Frontal cortex (tissue), 4 donors: Measurements from ENCODE around the gene DLD. TPM values are rescaled to one million over a fixed set of nuclear protein-coding genes. Genes with fewer than 3 reads are reported as not detected.
"Not testable (repeated sequence)": the region's sequence is repeated elsewhere in the genome, so short reads cannot be mapped to it uniquely, and the experiment has no call there.

Experiments
- DNase-seq, 2 donors: peaks; one replicate each; pipeline ENCODE4 v3.0.0; 2012; ENCODE audit warnings: low spot score in 2 of 2
- FAIRE-seq: peaks from 2 replicates; lab custom pipeline; 2012; peaks lifted over from hg19 to GRCh38; lab: Jason Lieb, UNC
- total RNA-seq: library from RNA; depleted of rRNA; stranded (reverse); fragments of >200 nt; gene quantifications from one replicate; pipeline ENCODE4 v1.2.3, GENCODE V29; 2014
- donor health status: control.
- donor health status: control.
- donor health status: control.

DLD gene
- total RNA-seq, 1 donor from 2014 or later = 54.6 TPM

DNA sequence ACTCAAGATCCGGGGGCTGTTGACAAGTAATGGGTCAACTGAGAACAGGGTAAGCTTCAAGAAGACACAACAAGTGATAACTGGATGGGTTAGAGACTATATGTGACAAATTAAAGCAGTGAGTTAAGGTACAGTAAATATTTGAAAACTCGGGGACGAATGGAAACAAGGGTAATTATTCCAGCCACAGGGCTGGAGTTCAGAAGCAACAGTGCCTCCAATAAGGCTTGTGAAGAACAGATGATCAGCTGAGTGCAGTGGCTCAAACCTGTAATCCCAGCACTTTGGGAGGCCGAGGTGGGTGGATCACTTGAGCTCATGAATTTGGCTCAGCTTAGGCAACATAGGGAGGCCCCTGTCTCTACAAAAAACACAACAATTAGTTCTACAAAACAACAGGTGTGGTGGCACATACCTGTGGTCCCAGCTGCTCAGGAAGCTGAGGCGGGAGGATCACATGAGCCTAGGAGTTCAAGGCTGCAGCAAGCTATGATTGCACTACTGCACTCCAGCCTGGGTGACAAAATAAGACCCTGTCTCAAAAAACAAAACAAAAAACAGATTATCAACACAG, 20.5 kb upstream of the DLD start:
- DNase-seq (no peak), FAIRE-seq (no peak)

DNA sequence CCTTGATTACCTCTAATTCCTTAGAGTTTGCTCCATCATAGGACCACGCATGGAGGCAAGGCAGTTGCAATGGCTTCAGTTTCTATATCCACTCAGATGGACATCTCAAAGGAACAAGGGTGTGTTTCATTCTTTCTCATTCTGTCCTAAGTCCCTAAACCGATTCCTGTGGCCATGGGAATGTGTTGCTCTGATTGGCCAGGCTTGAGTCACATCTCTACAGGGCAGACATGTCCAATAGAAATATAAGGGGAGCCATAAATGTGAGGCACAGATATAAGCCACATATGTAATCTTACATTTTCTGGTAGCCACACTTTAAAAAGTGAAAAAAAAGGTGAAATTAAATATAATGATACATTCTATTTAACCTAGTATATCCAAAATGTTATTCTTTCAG, 16.9 kb upstream of the DLD start:
- no peak for FAIRE-seq
- no peak for DNase-seq

GRCh38 chr7:107874605-107875446, 16.2 kb upstream of the DLD start:
- FAIRE-seq (no peak), DNase-seq (peak in 1 of 2 donors; percentile 46)

DNA sequence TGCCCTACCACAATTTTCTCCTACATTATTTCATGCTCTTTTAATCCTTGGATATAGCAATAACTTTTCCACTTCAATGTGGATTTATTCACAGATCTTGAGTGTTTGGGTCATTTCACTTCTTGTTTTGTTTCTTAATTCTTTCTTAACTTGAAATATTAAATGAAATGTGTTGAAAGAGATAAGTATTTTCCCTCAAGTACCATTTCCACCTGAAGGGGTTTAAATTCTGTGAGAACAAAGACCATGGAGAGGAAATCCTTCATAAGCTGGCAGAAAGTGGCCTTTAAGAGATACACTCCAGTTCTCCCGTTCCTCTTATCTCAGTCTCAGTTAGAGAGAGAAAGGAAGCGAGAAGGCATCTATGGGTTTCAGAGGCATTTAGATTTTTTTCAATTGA, 14.1 kb upstream of the DLD start:
- FAIRE-seq = no peak

GRCh38 chr7:107877731-107878382, 13.1 kb upstream of the DLD start:
- FAIRE-seq = no peak
- DNase-seq = no peak

More for the DNA sequence above, 14.1 kb upstream of the DLD start:
- DNase-seq = no peak

- DNase-seq = no peak
- FAIRE-seq = no peak
These were observed 12.3 kb upstream of the DLD start for GRCh38 chr7:107878636-107879035.

GRCh38 chr7:107879400-107880035, 11.5 kb upstream of the DLD start:
- DNase-seq (peak in 1 of 2 donors; percentile 50), FAIRE-seq (peak; percentile 10)

- FAIRE-seq = no peak
- DNase-seq = no peak
These were observed 8.2 kb upstream of the DLD start for GRCh38 chr7:107882766-107883165.

- no peak for FAIRE-seq
- DNase-seq = no peak
These were observed 6.7 kb upstream of the DLD start for GRCh38 chr7:107884066-107884818.

- not testable (repeated sequence) for DNase-seq, FAIRE-seq
These were observed 3.2 kb upstream of the DLD start for GRCh38 chr7:107887827-107888226.

DNA sequence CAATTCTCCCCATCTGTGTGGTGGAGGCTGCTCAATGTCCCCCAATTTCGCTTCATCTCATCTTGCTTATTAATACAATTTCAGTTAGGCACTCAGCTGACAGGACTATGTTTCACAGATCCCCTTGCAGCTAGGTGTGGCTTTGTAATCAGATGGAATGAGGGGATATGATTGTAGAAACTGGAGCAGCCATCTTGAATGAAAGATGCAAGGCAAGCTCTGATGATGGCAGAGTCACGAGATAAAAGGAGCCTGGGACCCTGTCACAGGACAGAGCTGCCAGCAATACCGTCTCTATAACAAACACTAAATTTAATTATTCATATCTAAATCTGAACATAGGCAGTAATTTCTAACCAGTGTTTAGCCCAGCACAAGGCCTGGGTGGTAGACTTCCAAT, 991 bp upstream of the DLD start:
- DNase-seq = no peak
- FAIRE-seq = no peak

DNA sequence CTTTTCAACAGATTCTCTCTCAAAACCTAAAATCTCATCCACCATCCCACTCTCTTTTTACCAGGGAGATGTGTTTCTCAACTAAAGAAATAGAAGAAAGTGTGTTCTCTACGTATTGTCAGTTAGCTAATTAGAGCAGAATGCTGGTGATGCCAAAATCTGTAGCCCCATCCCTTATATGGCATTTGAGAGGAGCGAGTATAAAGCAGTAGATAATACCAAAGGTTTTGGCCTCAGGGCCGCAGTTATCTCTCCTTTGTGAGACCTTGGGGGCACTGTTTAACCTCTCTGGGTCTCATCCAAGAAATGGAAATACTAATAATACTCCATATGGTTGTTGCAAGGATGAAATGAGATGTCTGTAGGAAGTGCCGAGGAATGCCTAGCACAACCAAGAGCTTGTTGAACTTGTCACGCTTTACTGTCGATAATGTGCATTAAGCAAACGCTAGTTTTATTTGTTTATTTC, 456 bp upstream of the DLD start:
- FAIRE-seq (no peak), DNase-seq (peak; percentile 33)

DNA sequence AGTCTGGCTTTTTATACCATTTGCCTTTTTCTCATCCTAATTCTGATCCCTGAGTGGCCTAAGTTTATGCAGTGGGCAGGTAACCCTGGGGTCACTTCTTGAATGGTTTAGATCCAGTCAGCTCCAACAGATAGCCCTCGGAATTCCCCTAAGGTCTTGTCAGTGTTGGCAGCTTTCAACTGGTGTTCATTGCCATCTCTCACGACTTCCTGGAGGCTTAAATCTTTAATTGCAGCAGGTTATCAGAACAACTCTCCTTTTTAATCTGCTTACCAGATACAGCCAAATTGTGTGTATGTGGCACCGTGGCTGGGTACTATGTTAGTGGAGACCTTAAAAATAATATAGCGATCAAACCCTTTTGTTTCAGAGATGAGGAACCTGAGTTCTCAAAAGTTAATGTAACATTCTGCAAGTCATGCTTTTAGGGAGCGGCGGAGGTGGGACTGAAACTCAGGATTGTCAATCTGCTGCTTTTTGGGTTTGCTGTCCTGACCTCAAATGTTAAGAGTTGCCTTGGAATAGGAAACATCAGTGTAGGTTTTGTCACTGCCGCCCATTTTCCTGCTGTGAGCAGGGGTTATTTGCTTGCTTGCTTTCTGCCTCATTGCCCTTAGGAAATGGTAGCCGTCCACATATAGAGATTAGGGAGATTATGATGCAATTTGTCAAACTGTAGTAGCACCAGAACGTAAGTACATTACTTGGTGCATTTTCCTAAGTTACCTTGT, 818 bp downstream of the DLD start:
- DNase-seq (no peak), FAIRE-seq (no peak)

DNA sequence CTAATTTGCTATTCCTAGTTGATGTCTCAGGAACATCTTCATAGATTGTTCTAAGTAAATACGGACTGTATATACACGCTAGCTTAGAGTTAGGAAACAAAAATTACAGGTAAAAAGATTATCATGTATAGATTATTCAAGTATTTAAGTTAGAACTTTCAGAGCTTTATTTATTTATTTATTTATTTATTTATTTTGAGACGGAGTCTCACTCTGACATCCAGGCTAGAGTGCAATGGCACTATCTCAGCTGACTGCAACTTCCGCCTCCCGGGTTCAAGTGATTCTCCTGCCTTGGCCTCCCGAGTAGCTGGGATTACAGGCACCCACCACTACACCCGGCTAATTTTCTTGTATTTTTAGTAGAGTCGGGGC, 1.4 kb downstream of the DLD start:
- not testable (repeated sequence) for DNase-seq, FAIRE-seq

GRCh38 chr7:107898997-107899594, 8.1 kb downstream of the DLD start:
- peak; percentile 37 for FAIRE-seq
- no peak for DNase-seq

GRCh38 chr7:107900496-107901015, 9.6 kb downstream of the DLD start:
- FAIRE-seq (no peak), DNase-seq (no peak)

DNA sequence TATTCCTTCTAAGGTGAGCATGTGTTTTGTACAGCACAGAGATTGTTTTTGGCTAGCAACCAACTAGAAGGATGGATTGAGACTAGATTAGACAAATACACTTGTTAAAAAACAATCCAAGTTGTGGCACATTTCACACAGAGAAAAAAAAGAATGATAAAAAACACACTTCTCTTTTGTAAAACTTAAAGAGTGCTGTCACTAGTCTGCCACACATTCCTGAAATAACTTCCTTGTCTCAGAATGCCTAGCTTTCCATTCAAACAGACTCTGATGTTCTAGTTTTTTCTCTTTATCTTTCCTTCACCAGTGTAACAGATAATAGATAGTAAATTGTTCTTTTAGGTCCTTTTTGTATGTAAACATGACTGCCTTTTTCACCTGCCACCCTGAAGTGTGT, 11.4 kb downstream of the DLD start:
- no peak for FAIRE-seq
- DNase-seq = no peak

- DNase-seq = no peak
These were observed 16.8 kb downstream of the DLD start for GRCh38 chr7:107907790-107908189.

More at GRCh38 chr7:107907790-107908189, 16.8 kb downstream of the DLD start:
- FAIRE-seq = no peak
